ENCODE measurements around the gene BMF. TPM values are rescaled to one million over a fixed set of nuclear protein-coding genes. Genes with fewer than 3 reads are reported as not detected.
"Not testable (repeated sequence)": the region's sequence is repeated elsewhere in the genome, so short reads cannot be mapped to it uniquely, and the experiment has no call there.

Gene BMF
- total RNA-seq = 28.5 TPM
- 70.4 TPM for polyA plus RNA-seq
- long read RNA-seq, donor 1, full-length matches to known transcripts = 1 of 1 reads
- long read RNA-seq, donor 1, partial matches to known transcripts = 0 of 1 reads
- long read RNA-seq, donor 1, other reads (novel, unspliced or antisense) = 0 of 1 reads
- long read RNA-seq, donor 2 = 0 reads
- long read RNA-seq, donor 3, full-length matches to known transcripts = 4 of 9 reads
- long read RNA-seq, donor 3, partial matches to known transcripts = 5 of 9 reads
- long read RNA-seq, donor 3, other reads (novel, unspliced or antisense) = 0 of 9 reads
- long read RNA-seq, donor 4, full-length matches to known transcripts = 2 of 2 reads
- long read RNA-seq, donor 4, partial matches to known transcripts = 0 of 2 reads
- long read RNA-seq, donor 4, other reads (novel, unspliced or antisense) = 0 of 2 reads
- long read RNA-seq, donor 5, full-length matches to known transcripts = 4 of 4 reads
- long read RNA-seq, donor 5, partial matches to known transcripts = 0 of 4 reads
- long read RNA-seq, donor 5, other reads (novel, unspliced or antisense) = 0 of 4 reads
- long read RNA-seq, donor 6, full-length matches to known transcripts = 2 of 2 reads
- long read RNA-seq, donor 6, partial matches to known transcripts = 0 of 2 reads
- long read RNA-seq, donor 6, other reads (novel, unspliced or antisense) = 0 of 2 reads
- long read RNA-seq, donor 7, full-length matches to known transcripts = 4 of 4 reads
- long read RNA-seq, donor 7, partial matches to known transcripts = 0 of 4 reads
- long read RNA-seq, donor 7, other reads (novel, unspliced or antisense) = 0 of 4 reads
- long read RNA-seq, donor 8, full-length matches to known transcripts = 6 of 6 reads
- long read RNA-seq, donor 8, partial matches to known transcripts = 0 of 6 reads
- long read RNA-seq, donor 8, other reads (novel, unspliced or antisense) = 0 of 6 reads
- long read RNA-seq, donor 9, full-length matches to known transcripts = 3 of 3 reads
- long read RNA-seq, donor 9, partial matches to known transcripts = 0 of 3 reads
- long read RNA-seq, donor 9, other reads (novel, unspliced or antisense) = 0 of 3 reads
- long read RNA-seq, donor 10, full-length matches to known transcripts = 5 of 5 reads
- long read RNA-seq, donor 10, partial matches to known transcripts = 0 of 5 reads
- long read RNA-seq, donor 10, other reads (novel, unspliced or antisense) = 0 of 5 reads

- 8% methylated on average over 48 of the region's 48 CpGs for WGBS
- peak within 1 kb of the TSS; percentile 87 to 89 for H3K27ac ChIP-seq (ENCODE audit: low read depth in 1 of 2, low read length in 1 of 2)
- H3K27me3 ChIP-seq (ENCODE audit: control insufficient read depth in 2 of 2, insufficient read depth in 1 of 2, low read length in 1 of 2) = no peaks in the 10 kb centered on the region
- peak within 1 kb of the TSS; percentile 81 to 97 for H3K4me3 ChIP-seq (ENCODE audit: low read length in 2 of 2)
- peak in 8 of 9 donors; percentile 83 to 97 (median 93) for DNase-seq (ENCODE audit: low read depth in 6 of 9, low spot score in 9 of 9)
- H3K4me1 ChIP-seq (ENCODE audit: control insufficient read depth in 2 of 2, insufficient read depth in 2 of 2, low read length in 2 of 2) = peaks cover 19 to 62% of the 10 kb centered on the region in 2 donors
- no peaks in the 10 kb centered on the region for H3K9me3 ChIP-seq (ENCODE audit: control insufficient read depth in 2 of 2, insufficient read depth in 1 of 2, low read length in 1 of 2)
- H3K36me3 ChIP-seq (ENCODE audit: control insufficient read depth in 2 of 2, insufficient read depth in 2 of 2, low read length in 1 of 2) = peaks cover 10 to 22% of the 10 kb centered on the region in 2 donors
These were observed at the start of gene BMF for GRCh38 chr15:40108855-40109735. TSS of gene BMF (minus strand) at chr15:40108879. CDS start at chr15:40106086, 2,793 bp downstream.

- peaks cover 14% of the 10 kb centered on the region in 2 donors for H3K4me1 ChIP-seq (ENCODE audit: control insufficient read depth in 2 of 2, insufficient read depth in 2 of 2, low read length in 2 of 2)
- no peak overlapping the region for H3K4me3 ChIP-seq (ENCODE audit: low read length in 2 of 2)
- H3K36me3 ChIP-seq (ENCODE audit: control insufficient read depth in 2 of 2, insufficient read depth in 2 of 2, low read length in 1 of 2) = peaks cover 0 to 4% of the 10 kb centered on the region in 2 donors
- DNase-seq (ENCODE audit: low read depth in 6 of 9, low spot score in 9 of 9) = no peak
- WGBS = 95% methylated on average over 7 of the region's 7 CpGs
- no peaks in the 10 kb centered on the region for H3K9me3 ChIP-seq (ENCODE audit: control insufficient read depth in 2 of 2, insufficient read depth in 1 of 2, low read length in 1 of 2)
- H3K27ac ChIP-seq (ENCODE audit: low read depth in 1 of 2, low read length in 1 of 2) = no peak overlapping the region
- no peaks in the 10 kb centered on the region for H3K27me3 ChIP-seq (ENCODE audit: control insufficient read depth in 2 of 2, insufficient read depth in 1 of 2, low read length in 1 of 2)
These were observed 49.2 kb upstream of the BMF start for GRCh38 chr15:40157778-40158447.

- Histone ChIP-seq H3K4me1 (ENCODE audit: control insufficient read depth in 2 of 2, insufficient read depth in 2 of 2, low read length in 2 of 2) (peaks cover 3 to 8% of the 10 kb centered on the region in 2 donors), H3K36me3 (ENCODE audit: control insufficient read depth in 2 of 2, insufficient read depth in 2 of 2, low read length in 1 of 2) (no peaks in the 10 kb centered on the region), H3K4me3 (ENCODE audit: low read length in 2 of 2) (no peak overlapping the region), H3K27me3 (ENCODE audit: control insufficient read depth in 2 of 2, insufficient read depth in 1 of 2, low read length in 1 of 2) (no peaks in the 10 kb centered on the region), H3K9me3 (ENCODE audit: control insufficient read depth in 2 of 2, insufficient read depth in 1 of 2, low read length in 1 of 2) (no peaks in the 10 kb centered on the region), H3K27ac (ENCODE audit: low read depth in 1 of 2, low read length in 1 of 2) (no peak overlapping the region)
- 83% methylated on average over 4 of the region's 5 CpGs for whole genome bisulfite sequencing
- peak in 1 of 9 donors; percentile 12 for DNase-seq (ENCODE audit: low read depth in 6 of 9, low spot score in 9 of 9)
These were observed 46.7 kb upstream of the BMF start for GRCh38 chr15:40155270-40155910.

- not testable (repeated sequence) for DNase-seq (ENCODE audit: low read depth in 6 of 9, low spot score in 9 of 9); H3K36me3 ChIP-seq (ENCODE audit: control insufficient read depth in 2 of 2, insufficient read depth in 2 of 2, low read length in 1 of 2); H3K4me3 ChIP-seq (ENCODE audit: low read length in 2 of 2); H3K9me3 ChIP-seq (ENCODE audit: control insufficient read depth in 2 of 2, insufficient read depth in 1 of 2, low read length in 1 of 2); H3K4me1 ChIP-seq (ENCODE audit: control insufficient read depth in 2 of 2, insufficient read depth in 2 of 2, low read length in 2 of 2); H3K27me3 ChIP-seq (ENCODE audit: control insufficient read depth in 2 of 2, insufficient read depth in 1 of 2, low read length in 1 of 2); H3K27ac ChIP-seq (ENCODE audit: low read depth in 1 of 2, low read length in 1 of 2)
- WGBS = 100% methylated on average over 1 of the region's 1 CpG
These were observed 46.1 kb upstream of the BMF start for GRCh38 chr15:40154821-40155220.

- no peak overlapping the region for H3K4me3 ChIP-seq (ENCODE audit: low read length in 2 of 2)
- no peak for DNase-seq (ENCODE audit: low read depth in 6 of 9, low spot score in 9 of 9)
- H3K27ac ChIP-seq (ENCODE audit: low read depth in 1 of 2, low read length in 1 of 2) = no peak overlapping the region
- no peaks in the 10 kb centered on the region for H3K9me3 ChIP-seq (ENCODE audit: control insufficient read depth in 2 of 2, insufficient read depth in 1 of 2, low read length in 1 of 2)
- no peaks in the 10 kb centered on the region for H3K36me3 ChIP-seq (ENCODE audit: control insufficient read depth in 2 of 2, insufficient read depth in 2 of 2, low read length in 1 of 2)
- WGBS = 98% methylated on average over 4 of the region's 4 CpGs
- no peaks in the 10 kb centered on the region for H3K27me3 ChIP-seq (ENCODE audit: control insufficient read depth in 2 of 2, insufficient read depth in 1 of 2, low read length in 1 of 2)
- peaks cover 0 to 6% of the 10 kb centered on the region in 2 donors for H3K4me1 ChIP-seq (ENCODE audit: control insufficient read depth in 2 of 2, insufficient read depth in 2 of 2, low read length in 2 of 2)
These were observed 43.3 kb upstream of the BMF start for GRCh38 chr15:40151991-40152390.

- H3K4me1 ChIP-seq (ENCODE audit: control insufficient read depth in 2 of 2, insufficient read depth in 2 of 2, low read length in 2 of 2) = peaks cover 0 to 6% of the 10 kb centered on the region in 2 donors
- H3K36me3 ChIP-seq (ENCODE audit: control insufficient read depth in 2 of 2, insufficient read depth in 2 of 2, low read length in 1 of 2) = no peaks in the 10 kb centered on the region
- WGBS = 91% methylated on average over 6 of the region's 6 CpGs
- DNase-seq (ENCODE audit: low read depth in 6 of 9, low spot score in 9 of 9) = no peak
- H3K27ac ChIP-seq (ENCODE audit: low read depth in 1 of 2, low read length in 1 of 2) = no peak overlapping the region
- no peaks in the 10 kb centered on the region for H3K27me3 ChIP-seq (ENCODE audit: control insufficient read depth in 2 of 2, insufficient read depth in 1 of 2, low read length in 1 of 2)
- H3K9me3 ChIP-seq (ENCODE audit: control insufficient read depth in 2 of 2, insufficient read depth in 1 of 2, low read length in 1 of 2) = no peaks in the 10 kb centered on the region
- no peak overlapping the region for H3K4me3 ChIP-seq (ENCODE audit: low read length in 2 of 2)
These were observed 42.8 kb upstream of the BMF start for GRCh38 chr15:40151499-40151898.

- H3K9me3 ChIP-seq (ENCODE audit: control insufficient read depth in 2 of 2, insufficient read depth in 1 of 2, low read length in 1 of 2) = no peaks in the 10 kb centered on the region
- no peaks in the 10 kb centered on the region for H3K36me3 ChIP-seq (ENCODE audit: control insufficient read depth in 2 of 2, insufficient read depth in 2 of 2, low read length in 1 of 2)
- 75% methylated on average over 9 of the region's 9 CpGs for WGBS
- no peaks in the 10 kb centered on the region for H3K27me3 ChIP-seq (ENCODE audit: control insufficient read depth in 2 of 2, insufficient read depth in 1 of 2, low read length in 1 of 2)
- H3K27ac ChIP-seq (ENCODE audit: low read depth in 1 of 2, low read length in 1 of 2) = no peak overlapping the region
- H3K4me1 ChIP-seq (ENCODE audit: control insufficient read depth in 2 of 2, insufficient read depth in 2 of 2, low read length in 2 of 2) = peaks cover 0 to 2% of the 10 kb centered on the region in 2 donors
- no peak overlapping the region for H3K4me3 ChIP-seq (ENCODE audit: low read length in 2 of 2)
- DNase-seq (ENCODE audit: low read depth in 6 of 9, low spot score in 9 of 9) = no peak
These were observed 41.7 kb upstream of the BMF start for GRCh38 chr15:40150163-40150925.
